ENCODE data around the gene TBCD. TPM values are rescaled to one million over a fixed set of nuclear protein-coding genes. Genes with fewer than 3 reads are reported as not detected.
A peak's percentile ranks its signal among the peaks of the same experiment; 100 is the strongest.

The TBCD gene
- total RNA-seq, 1 experiment from 2014 or later = 129 TPM

GRCh38 chr17:82912484-82913089 is 160.7 kb downstream of the TBCD start:
- no peak for DNase-seq
- no peak for TF ChIP-seq CTCF (conservative IDR thresholded peaks at IDR 0.05)
- Histone ChIP-seq H3K27ac (ENCODE audit: insufficient read length, low read depth, low read length) (no peak overlapping the region), H4K8ac (replicated peaks; ENCODE audit: insufficient read length, low read depth, low read length) (no peak overlapping the region), H3K4me1 (ENCODE audit: insufficient read depth, low read length) (no peaks in the 10 kb centered on the region), H3K9ac (ENCODE audit: extremely low read depth, insufficient read length, low read length) (no peak overlapping the region), H4K5ac (ENCODE audit: insufficient read length, low read depth, low read length) (no peak overlapping the region), H3T11ph (ENCODE audit: low read length) (no peak overlapping the region), H2BK5ac (ENCODE audit: insufficient read length, low read length) (no peak overlapping the region), H3K9me3 (ENCODE audit: control insufficient read depth, low read depth, low read length) (no peaks in the 10 kb centered on the region), H2BK120ac (ENCODE audit: low read depth, low read length, poor library complexity, severe bottlenecking) (no peak overlapping the region), H3K56ac (ENCODE audit: insufficient read length, low read depth, low read length) (no peak overlapping the region), H3K4me2 (ENCODE audit: insufficient read depth, insufficient read length, low read length) (no peak overlapping the region), H2BK15ac (ENCODE audit: low read depth, low read length) (no peak overlapping the region), H2AK5ac (ENCODE audit: insufficient read length, low read length) (no peak overlapping the region), H3K23ac (ENCODE audit: insufficient read length, low read depth, low read length) (no peak overlapping the region), H3K14ac (ENCODE audit: insufficient read depth, low read length) (no peak overlapping the region), H2BK20ac (ENCODE audit: low read depth, low read length, poor library complexity, severe bottlenecking) (no peak overlapping the region), H4K20me1 (ENCODE audit: control insufficient read depth, insufficient read depth, insufficient read length) (no peaks in the 10 kb centered on the region), H3K18ac (ENCODE audit: insufficient read length, low read depth, low read length) (no peak overlapping the region), H2BK12ac (ENCODE audit: insufficient read length, low read depth, low read length) (no peak overlapping the region), H4K91ac (ENCODE audit: insufficient read length, low read depth, low read length) (no peak overlapping the region), H3K27me3 (ENCODE audit: insufficient read depth, low read length) (no peaks in the 10 kb centered on the region), H2AFZ (ENCODE audit: low read length) (no peak overlapping the region), H3K79me1 (ENCODE audit: insufficient read depth, low read depth, low read length, poor library complexity, severe bottlenecking) (no peaks in the 10 kb centered on the region), H3K4ac (ENCODE audit: low read depth, low read length) (no peak overlapping the region), H3K79me2 (ENCODE audit: insufficient read depth, low read length) (no peaks in the 10 kb centered on the region), H3K23me2 (ENCODE audit: insufficient read length, low read depth, low read length, poor library complexity, severe bottlenecking) (peaks cover 2% of the 10 kb centered on the region)
- no CpG with 5 or more reads among the region's 20 CpGs for WGBS (ENCODE audit: extremely low coverage, insufficient read length, low lambda C conversion rate)
- Mint-ChIP-seq H3K9me3 (peaks cover 0 to 3% of the 10 kb centered on the region in 2 experiments; a peak in 2 of 5 replicates), H3K4me1 (no peaks in the 10 kb centered on the region), H3K27me3 (ENCODE audit: low read depth) (no peaks in the 10 kb centered on the region), H3K36me3 (ENCODE audit: insufficient read depth in 1 of 3, low read depth in 3 of 3) (peaks cover 36 to 61% (median 54%) of the 10 kb centered on the region in 3 experiments), H3K27ac (peak overlapping the region in 1 of 3 experiments; percentile 87; a peak in 2 of 7 replicates), H3K4me3 (no peak overlapping the region)
